H1 (cell line): Measurements from ENCODE around the gene ZNF423. TPM values are rescaled to one million over a fixed set of nuclear protein-coding genes. Genes with fewer than 3 reads are reported as not detected.

Experiments used
- GTF2F1 ChIP-seq: IDR thresholded peaks from 2 replicates; pipeline ENCODE4 v1.6.1; 2012; ENCODE audit warnings: low read depth, low read length, improper control_type of control experiment, borderline replicate concordance
- SP2 ChIP-seq: IDR thresholded peaks from 2 replicates; pipeline ENCODE4 v1.6.1; 2012; ENCODE audit warnings: mild to moderate bottlenecking, low read length, inconsistent platforms
- polyA plus RNA-seq, 7 experiments: library from polyadenylated mRNA; depleted of rRNA in 3 of 7; stranded (reverse) in 5 of 7; unstranded in 2 of 7; fragments of >200 nt in 5 of 7; fragments of 200-250 nt in 2 of 7; gene quantifications; 1 replicate in 5 of 7; 2 replicates in 1 of 7; 4 replicates in 1 of 7; pipeline versions ENCODE4 v1.2.1 to v1.2.3, GENCODE V29; 2011 to 2013; ENCODE audit warnings: missing spikeins in 2 of 7, mixed read lengths in 2 of 7
- total RNA-seq: library from RNA; stranded (reverse); fragmentation: NEBNext Ultra II Directional; extraction: Animal tissue kit (Norgen Biotek cat#: 25700); gene quantifications from 2 replicates; pipeline ENCODE4 v1.2.1, GENCODE V29; 2021

Gene ZNF423
- total and polyA plus RNA-seq, 2 of the 8 experiments (the other 6 are each of a cell fraction or from before 2014, with no cell fraction given): 38.2 to 52.3 TPM

DNA sequence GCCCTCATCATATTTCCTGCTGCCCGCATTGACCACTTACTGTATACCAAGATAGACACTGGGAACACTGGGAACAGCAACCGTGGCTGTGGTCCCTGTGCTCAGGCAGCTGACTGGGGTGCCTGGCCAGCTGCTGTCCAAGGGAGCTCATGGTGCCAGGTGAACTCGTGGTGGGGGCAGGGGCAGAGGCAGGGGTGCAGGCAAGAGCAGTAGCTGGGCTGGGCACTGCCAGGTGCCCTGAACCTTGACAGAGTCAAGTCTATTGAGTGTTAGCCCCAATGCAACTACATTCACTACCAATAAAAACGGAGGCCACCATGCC is 279.8 kb downstream of the ZNF423 start (continued):
- TF ChIP-seq SP2: no peak
- TF ChIP-seq GTF2F1: no peak
